ENCODE measurements around the gene LRCH1.

Gene LRCH1

GRCh38 chr13:46594374-46595078 is 41.6 kb downstream of the LRCH1 start:
- no peak for DNase-seq (ENCODE audit: low read depth)

DNA sequence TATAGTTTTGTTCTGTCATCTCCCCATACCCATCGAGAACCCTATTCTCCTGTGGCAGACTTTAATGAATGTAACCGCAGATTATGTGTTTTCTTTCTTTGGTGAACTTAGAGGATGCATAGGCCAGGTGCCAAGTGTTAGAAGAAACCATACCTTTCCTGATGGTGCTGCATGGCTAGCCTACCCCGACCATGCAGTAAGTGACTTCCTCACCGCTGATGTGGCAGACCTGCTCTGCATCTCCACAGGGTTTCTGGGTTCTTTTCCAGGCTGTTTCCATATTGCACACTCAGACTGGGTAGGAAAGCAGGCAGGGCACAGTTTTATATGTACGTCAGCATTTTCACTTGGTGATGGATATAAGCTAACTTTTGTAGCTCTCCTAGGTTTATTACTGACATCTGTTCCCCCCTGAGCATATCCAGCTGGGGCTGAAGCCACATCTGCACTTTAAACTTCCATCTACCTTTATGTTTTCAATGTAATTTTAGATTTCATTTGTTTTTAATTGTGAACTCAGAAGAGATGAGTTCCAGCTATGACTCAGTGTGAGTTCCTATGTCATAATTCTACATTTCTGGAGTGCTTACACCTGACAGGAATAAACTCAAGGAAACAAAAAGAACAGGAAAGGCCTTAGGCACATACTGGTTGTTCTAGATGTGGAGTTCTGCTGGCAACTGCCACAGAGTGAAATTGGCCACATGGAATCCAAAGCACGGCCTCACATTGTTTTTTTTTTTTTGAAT is 42.3 kb downstream of the LRCH1 start:
- DNase-seq (ENCODE audit: low read depth): no peak

- DNase-seq (ENCODE audit: low read depth): no peak
Observed at GRCh38 chr13:46595885-46596275, 42.9 kb downstream of the LRCH1 start.

DNA sequence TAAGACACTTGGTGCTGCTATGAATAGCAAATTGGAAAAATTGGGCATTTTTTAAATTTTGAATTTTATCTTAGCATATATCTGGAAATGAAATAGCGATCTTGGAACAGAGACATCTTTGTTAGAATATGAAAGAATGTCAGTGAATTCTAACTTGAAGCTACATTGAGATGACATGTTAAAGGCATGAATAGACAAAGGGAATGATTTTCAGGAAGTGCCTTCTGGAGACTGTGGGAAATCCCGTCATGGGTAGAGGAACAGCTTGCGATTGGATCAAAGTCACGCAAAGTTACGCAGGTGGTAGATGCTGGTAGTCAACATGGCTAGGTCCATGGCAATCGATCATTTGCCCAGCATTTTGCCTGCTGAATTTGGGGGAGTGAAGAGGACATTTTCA is 43.5 kb downstream of the LRCH1 start:
- DNase-seq (ENCODE audit: low read depth): no peak

DNA sequence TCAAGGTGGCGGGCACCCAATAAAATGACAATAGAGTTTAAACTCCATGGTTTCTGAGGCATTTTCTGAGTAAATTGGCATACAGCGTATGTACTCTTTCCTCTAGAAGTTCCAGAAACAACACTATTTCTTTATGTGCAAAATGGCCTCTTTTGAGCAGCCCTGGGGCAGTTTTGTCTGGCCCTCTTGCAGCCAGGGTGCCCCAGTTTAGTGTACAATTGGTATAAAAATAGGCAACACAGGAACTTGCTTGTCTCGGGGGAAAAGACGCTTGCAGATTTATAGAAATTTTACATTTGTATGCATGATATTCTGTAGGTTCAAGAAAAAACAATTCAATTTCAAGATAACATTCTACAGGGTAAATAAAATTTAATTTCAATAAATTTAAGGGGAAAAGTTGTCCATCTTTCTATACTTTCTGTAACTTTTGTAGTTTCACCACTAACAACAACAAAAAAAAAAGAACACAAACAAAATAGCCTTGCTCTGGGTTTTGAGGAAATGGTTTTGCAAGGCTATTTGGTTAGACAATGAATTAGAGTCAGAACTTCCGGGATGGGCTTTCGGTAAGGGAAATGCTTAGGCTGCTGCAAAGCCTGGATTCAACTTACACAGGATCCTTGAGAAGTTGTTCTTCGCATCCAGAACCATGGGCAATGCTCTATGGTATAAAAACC is 45.3 kb downstream of the LRCH1 start:
- no peak for DNase-seq (ENCODE audit: low read depth)

GRCh38 chr13:46598820-46599180 is 45.8 kb downstream of the LRCH1 start:
- DNase-seq (ENCODE audit: low read depth): no peak

DNA sequence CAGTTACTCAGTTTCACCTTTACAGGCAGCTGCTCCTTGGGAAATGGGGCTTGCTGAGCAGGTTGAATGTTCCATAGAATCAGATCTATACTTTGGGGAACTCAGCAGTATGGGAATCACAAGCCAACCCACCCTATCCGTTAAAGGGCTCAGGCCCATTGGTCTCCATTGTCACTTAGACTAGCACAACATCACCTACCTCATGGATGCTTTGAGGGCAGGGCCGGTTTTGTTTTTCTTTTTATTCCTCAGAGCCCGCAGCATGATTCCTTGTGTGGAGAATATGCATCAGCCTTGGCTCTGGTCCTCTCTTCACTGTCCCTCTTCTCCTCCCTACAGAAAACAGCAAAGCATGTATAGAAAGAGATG is 48.0 kb downstream of the LRCH1 start:
- no peak for DNase-seq (ENCODE audit: low read depth)

DNA sequence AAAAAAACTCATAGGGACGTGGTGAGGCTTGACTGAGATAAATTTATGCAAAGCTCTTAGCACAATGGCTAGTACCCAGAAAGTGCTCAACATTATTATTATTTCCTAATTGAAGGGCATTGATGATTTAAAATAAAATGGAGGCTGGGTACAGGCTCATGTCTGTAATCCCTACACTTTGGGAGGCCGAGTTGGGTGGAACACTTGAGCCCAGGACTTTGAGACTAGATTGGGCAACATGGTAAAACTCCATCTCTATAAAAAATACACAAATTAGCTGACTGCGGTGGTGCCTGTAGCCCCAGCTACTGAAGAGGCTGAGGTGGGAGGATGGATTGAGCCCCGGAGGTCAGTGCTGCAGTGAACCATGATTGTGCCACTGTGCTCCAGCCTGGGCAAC is 49.6 kb downstream of the LRCH1 start:
- no peak for DNase-seq (ENCODE audit: low read depth)

DNA sequence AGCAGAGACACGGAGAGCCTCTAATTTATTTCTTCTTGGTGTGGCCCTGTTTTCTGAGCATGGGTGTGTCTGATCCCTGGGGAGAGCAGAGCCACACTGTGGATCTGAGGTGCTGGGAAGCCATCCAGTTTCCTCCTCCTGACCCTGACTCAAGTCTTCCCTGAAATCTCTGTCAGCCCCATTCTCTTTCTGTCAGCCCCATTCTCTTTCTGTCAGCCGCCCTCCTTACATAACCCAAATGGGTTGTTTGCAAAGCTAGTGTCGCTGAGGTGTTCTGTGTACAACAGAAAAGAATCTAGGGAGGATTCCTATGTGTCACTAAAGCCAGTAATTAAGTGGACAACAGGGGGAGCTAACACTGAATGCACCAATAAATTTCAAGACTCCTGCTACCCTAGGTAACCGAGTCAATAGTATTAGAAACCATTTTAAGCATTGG is 50.2 kb downstream of the LRCH1 start:
- no peak for DNase-seq (ENCODE audit: low read depth)

DNA sequence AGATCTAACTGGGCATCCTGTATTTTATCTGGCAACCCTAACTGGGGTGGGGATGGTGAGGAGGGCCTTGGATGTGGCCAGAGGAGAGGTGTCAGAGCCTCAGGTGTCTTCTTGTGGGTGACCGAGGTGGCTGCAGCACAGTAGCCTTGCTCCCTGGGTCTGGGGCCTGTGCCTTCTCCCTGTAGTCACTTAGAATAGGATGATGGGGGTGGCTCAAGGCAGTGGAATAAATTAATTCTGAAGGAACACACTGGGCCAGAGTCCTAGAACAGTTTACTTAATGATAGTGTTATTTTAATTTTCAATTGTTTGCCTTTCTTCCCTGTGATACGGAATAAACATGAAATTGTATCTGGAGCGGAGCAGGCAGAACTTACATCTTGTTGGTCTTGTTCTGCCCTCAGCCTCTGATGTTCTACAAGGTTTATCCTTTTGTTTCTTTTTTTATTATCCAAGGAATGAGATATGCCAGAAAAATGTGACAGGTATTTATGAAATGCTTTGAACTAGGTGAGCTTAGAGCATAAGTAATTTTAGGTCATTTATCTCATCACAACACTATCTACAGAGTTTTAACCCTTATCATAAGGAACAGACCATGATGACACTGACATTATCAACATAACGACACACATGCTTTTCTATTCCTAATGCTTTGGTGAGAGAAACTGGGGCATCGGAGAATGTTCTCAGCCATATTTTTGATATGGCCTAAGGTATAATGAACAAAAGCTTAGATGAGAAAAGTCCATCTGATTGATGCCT is 51.4 kb downstream of the LRCH1 start:
- DNase-seq (ENCODE audit: low read depth): no peak

- no peak for DNase-seq (ENCODE audit: low read depth)
Observed at GRCh38 chr13:46605076-46605824, 52.3 kb downstream of the LRCH1 start.

GRCh38 chr13:46605825-46606554 is 53.0 kb downstream of the LRCH1 start:
- DNase-seq (ENCODE audit: low read depth): no peak

- DNase-seq (ENCODE audit: low read depth): no peak
Observed at GRCh38 chr13:46606970-46607369, 54.0 kb downstream of the LRCH1 start.

DNA sequence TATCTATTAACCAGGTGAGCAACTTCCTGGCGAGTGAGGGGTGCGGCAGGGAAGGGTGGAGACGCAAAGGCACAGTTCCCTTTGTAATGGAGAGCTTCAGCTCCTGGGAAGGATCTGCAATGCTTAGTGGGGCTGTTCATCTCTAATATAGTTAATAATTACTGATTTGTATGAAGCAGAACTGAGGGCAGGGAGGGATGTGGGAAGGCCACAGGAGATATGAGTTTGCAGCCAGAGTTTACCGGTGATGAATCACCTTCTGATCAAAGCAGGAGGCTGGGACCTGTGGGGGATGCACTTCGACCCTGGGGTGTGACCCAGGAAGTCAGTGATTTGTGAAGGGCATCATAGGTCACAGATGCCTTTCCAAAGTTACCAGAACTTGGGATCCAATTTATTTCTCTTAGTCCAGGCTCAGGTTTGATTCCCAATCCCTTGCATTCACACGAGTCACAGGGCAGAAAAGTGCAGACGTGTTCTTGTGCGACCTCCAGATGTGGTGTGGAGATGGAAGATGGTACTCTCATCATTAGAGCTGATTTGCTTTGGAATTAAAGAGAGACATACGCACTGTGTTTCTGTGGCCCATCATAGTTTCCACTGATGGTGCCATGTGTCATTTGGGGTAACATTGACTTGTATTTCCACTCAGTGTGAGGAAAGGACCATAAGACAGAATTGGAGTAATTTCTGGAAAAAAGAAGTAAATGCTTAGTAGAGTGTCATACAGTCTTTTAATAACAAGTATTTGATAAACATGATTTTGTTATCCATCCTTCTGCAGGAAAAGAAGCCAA is 55.0 kb downstream of the LRCH1 start:
- DNase-seq (ENCODE audit: low read depth): no peak

- DNase-seq (ENCODE audit: low read depth): no peak
Observed at GRCh38 chr13:46609052-46609451, 56.1 kb downstream of the LRCH1 start.

- DNase-seq (ENCODE audit: low read depth): no peak
Observed at GRCh38 chr13:46609726-46610125, 56.8 kb downstream of the LRCH1 start.

GRCh38 chr13:46612267-46612666 is 59.3 kb downstream of the LRCH1 start:
- DNase-seq (ENCODE audit: low read depth): no peak

- no peak for DNase-seq (ENCODE audit: low read depth)
Observed at GRCh38 chr13:46613409-46614049, 60.6 kb downstream of the LRCH1 start.

DNA sequence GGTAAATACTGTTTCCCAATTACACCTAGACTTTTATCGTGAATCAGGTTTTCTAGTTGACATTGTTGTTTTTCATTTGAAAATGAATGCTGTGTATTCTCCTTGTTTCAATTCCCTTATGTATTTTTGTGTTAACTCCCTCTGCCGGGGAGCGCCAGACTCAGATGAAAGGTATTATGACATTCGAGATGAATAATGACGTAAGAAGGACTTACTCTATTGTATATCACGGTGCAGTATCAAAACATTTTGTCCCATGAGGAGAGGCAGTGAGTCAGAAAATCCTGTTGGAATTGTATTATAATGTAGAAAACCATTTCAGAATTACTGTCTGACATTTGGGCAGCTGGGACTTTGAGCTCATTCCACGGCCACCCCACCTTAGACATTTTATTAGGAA is 61.6 kb downstream of the LRCH1 start:
- no peak for DNase-seq (ENCODE audit: low read depth)

Measured in HS-5 (cell line).